Right atrium auricular region (tissue), 2 donors: ENCODE data around the gene GPR108. TPM values are rescaled to one million over a fixed set of nuclear protein-coding genes. Genes with fewer than 3 reads are reported as not detected.

Experiments used
- DNase-seq: peaks from one replicate; pipeline ENCODE4 v3.0.0-alpha.2; 2019; ENCODE audit warnings: low spot score
- H3K27ac ChIP-seq, 2 donors: fragments of 200-600 bp; sonication (generic); 1 replicate in 1 of 2; 2 replicates in 1 of 2; pipeline ENCODE4 v1.5.1; 2016 to 2019
- H3K27me3 ChIP-seq, 2 donors: fragments of 200-600 bp; sonication (generic); one replicate each; pipeline versions ENCODE4 v1.5.1 to v1.6.0; 2017 to 2019
- H3K36me3 ChIP-seq: fragments of 200-600 bp; sonication (generic); one replicate; pipeline ENCODE4 v1.5.1; 2016
- H3K4me1 ChIP-seq, 2 donors: fragments of 200-600 bp; sonication (generic); one replicate each; pipeline versions ENCODE4 v1.5.1 to v1.6.0; 2017 to 2019
- H3K4me3 ChIP-seq, 2 donors: fragments of 200-600 bp; sonication (generic); 1 replicate in 1 of 2; 2 replicates in 1 of 2; pipeline ENCODE4 v1.5.1; 2017 to 2019; ENCODE audit warnings: mild to moderate bottlenecking in 1 of 2, moderate library complexity in 1 of 2
- H3K9me3 ChIP-seq, 2 donors: fragments of 200-600 bp; sonication (generic); one replicate each; pipeline ENCODE4 v1.5.1; 2019
- total RNA-seq, 2 donors: library from RNA; depleted of rRNA; stranded (reverse); fragments of >200 nt; gene quantifications; one replicate each; pipeline ENCODE4 v1.1.0, GENCODE V29; 2016
- TF ChIP-seq, protein P1 (sequence below), 2 donors: fragments of 200-600 bp; sonication (generic); IDR thresholded peaks; one replicate each; pipeline ENCODE4 v1.5.1; 2019; ENCODE audit warnings: antibody characterized with exemption in 2 of 2

The GPR108 gene
- total RNA-seq, 2 donors from 2014 or later, result 40.3 to 41.3 TPM

- H3K36me3 ChIP-seq, result no peaks in the 10 kb centered on the region
- H3K4me1 ChIP-seq, result no peaks in the 10 kb centered on the region
- no peaks in the 10 kb centered on the region for H3K27me3 ChIP-seq
- no peak overlapping the region for H3K27ac ChIP-seq
- H3K9me3 ChIP-seq, result no peaks in the 10 kb centered on the region
- TF ChIP-seq, protein P1, sequence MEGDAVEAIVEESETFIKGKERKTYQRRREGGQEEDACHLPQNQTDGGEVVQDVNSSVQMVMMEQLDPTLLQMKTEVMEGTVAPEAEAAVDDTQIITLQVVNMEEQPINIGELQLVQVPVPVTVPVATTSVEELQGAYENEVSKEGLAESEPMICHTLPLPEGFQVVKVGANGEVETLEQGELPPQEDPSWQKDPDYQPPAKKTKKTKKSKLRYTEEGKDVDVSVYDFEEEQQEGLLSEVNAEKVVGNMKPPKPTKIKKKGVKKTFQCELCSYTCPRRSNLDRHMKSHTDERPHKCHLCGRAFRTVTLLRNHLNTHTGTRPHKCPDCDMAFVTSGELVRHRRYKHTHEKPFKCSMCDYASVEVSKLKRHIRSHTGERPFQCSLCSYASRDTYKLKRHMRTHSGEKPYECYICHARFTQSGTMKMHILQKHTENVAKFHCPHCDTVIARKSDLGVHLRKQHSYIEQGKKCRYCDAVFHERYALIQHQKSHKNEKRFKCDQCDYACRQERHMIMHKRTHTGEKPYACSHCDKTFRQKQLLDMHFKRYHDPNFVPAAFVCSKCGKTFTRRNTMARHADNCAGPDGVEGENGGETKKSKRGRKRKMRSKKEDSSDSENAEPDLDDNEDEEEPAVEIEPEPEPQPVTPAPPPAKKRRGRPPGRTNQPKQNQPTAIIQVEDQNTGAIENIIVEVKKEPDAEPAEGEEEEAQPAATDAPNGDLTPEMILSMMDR (IDR thresholded peaks at IDR 0.05), result no peak
- H3K4me3 ChIP-seq, result no peak overlapping the region
- no peak for DNase-seq
Measured at GRCh38 chr19:6724631-6725492, 12.5 kb downstream of the GPR108 start.

- H3K9me3 ChIP-seq, result no peaks in the 10 kb centered on the region
- H3K27ac ChIP-seq, result peak overlapping the region in 1 of 2 donors; percentile 29
- TF ChIP-seq, protein P1 (IDR thresholded peaks at IDR 0.05), result no peak
- H3K27me3 ChIP-seq, result no peaks in the 10 kb centered on the region
- no peak for DNase-seq
- no peak overlapping the region for H3K4me3 ChIP-seq
- no peaks in the 10 kb centered on the region for H3K36me3 ChIP-seq
- H3K4me1 ChIP-seq, result no peaks in the 10 kb centered on the region
Measured at GRCh38 chr19:6723738-6724137, 13.6 kb downstream of the GPR108 start.

GRCh38 chr19:6723108-6723618 lies 14.2 kb downstream of the GPR108 start:
- no peaks in the 10 kb centered on the region for H3K9me3 ChIP-seq
- H3K36me3 ChIP-seq, result no peaks in the 10 kb centered on the region
- no peak for DNase-seq
- TF ChIP-seq, protein P1 (IDR thresholded peaks at IDR 0.05), result no peak
- no peaks in the 10 kb centered on the region for H3K27me3 ChIP-seq
- H3K27ac ChIP-seq, result peak overlapping the region; percentile 21 to 29
- no peaks in the 10 kb centered on the region for H3K4me1 ChIP-seq
- no peak overlapping the region for H3K4me3 ChIP-seq

GRCh38 chr19:6721773-6722172 lies 15.6 kb downstream of the GPR108 start:
- Histone ChIP-seq H3K27me3 (no peaks in the 10 kb centered on the region), H3K4me1 (no peaks in the 10 kb centered on the region), H3K9me3 (no peaks in the 10 kb centered on the region), H3K36me3 (no peaks in the 10 kb centered on the region), H3K4me3 (no peak overlapping the region), H3K27ac (no peak overlapping the region)
- TF ChIP-seq, protein P1 (IDR thresholded peaks at IDR 0.05), result no peak
- no peak for DNase-seq

- H3K27me3 ChIP-seq, result no peaks in the 10 kb centered on the region
- no peaks in the 10 kb centered on the region for H3K4me1 ChIP-seq
- H3K27ac ChIP-seq, result no peak overlapping the region
- no peak for DNase-seq
- TF ChIP-seq, protein P1 (IDR thresholded peaks at IDR 0.05), result no peak
- no peaks in the 10 kb centered on the region for H3K9me3 ChIP-seq
- no peaks in the 10 kb centered on the region for H3K36me3 ChIP-seq
- no peak overlapping the region for H3K4me3 ChIP-seq
Measured at GRCh38 chr19:6721138-6721474, 16.3 kb downstream of the GPR108 start.
